D721Med (cell line): ENCODE data around the gene GPT2.

Experiments
- DNase-seq: peaks from one replicate; pipeline ENCODE4 v3.0.0; 2011; ENCODE audit warnings: low spot score; ENCODE audit not compliant: insufficient read length
- FAIRE-seq: peaks from 2 replicates; lab custom pipeline; 2011; peaks lifted over from hg19 to GRCh38; lab: Jason Lieb, UNC
- CTCF ChIP-seq: IDR thresholded peaks from 2 replicates; pipeline ENCODE4 v1.5.1; 2012; ENCODE audit warnings: mild to moderate bottlenecking, control low read depth; ENCODE audit not compliant: insufficient read depth; ENCODE audit errors: missing control alignments

Gene GPT2

GRCh38 chr16:46894036-46894672 lies 10.0 kb downstream of the GPT2 start:
- no peak for TF ChIP-seq CTCF
- DNase-seq = no peak
- FAIRE-seq = no peak

- FAIRE-seq = no peak
- no peak for DNase-seq
- TF ChIP-seq CTCF = no peak
Measured at GRCh38 chr16:46895399-46896313, 11.5 kb downstream of the GPT2 start.

GRCh38 chr16:46896314-46896968 lies 12.3 kb downstream of the GPT2 start:
- DNase-seq (no peak), FAIRE-seq (no peak)
- TF ChIP-seq CTCF = no peak

- DNase-seq (no peak), FAIRE-seq (no peak)
- TF ChIP-seq CTCF = no peak
Measured at GRCh38 chr16:46897471-46897870, 13.3 kb downstream of the GPT2 start.

- no peak for TF ChIP-seq CTCF
- FAIRE-seq = no peak
- no peak for DNase-seq
Measured at GRCh38 chr16:46898006-46898405, 13.8 kb downstream of the GPT2 start.

GRCh38 chr16:46899443-46900143 lies 15.4 kb downstream of the GPT2 start:
- FAIRE-seq (no peak), DNase-seq (no peak)
- no peak for TF ChIP-seq CTCF
